Measurements from ENCODE around the gene TBC1D9.

GRCh38 chr4:140725556-140725955 is 30.6 kb downstream of the TBC1D9 start:
- TF ChIP-seq REST (tag by site-specific recombination; IDR thresholded peaks at IDR 0.05), result no peak
- no peak for TF ChIP-seq CTCF (tag by site-specific recombination; IDR thresholded peaks at IDR 0.05)
- no peak for TF ChIP-seq PBX3 (CRISPR knock-in tag; IDR thresholded peaks at IDR 0.05)
- TF ChIP-seq ZBTB11 (tag by site-specific recombination; conservative IDR thresholded peaks at IDR 0.05; ENCODE audit: low read depth), result no peak
- no peak for TF ChIP-seq OSR2 (tag by site-specific recombination; IDR thresholded peaks at IDR 0.05)
- TF ChIP-seq ZNF16 (tag by site-specific recombination; IDR thresholded peaks at IDR 0.05; ENCODE audit: low read depth), result no peak
- TF ChIP-seq ZNF473 (tag by site-specific recombination; IDR thresholded peaks at IDR 0.05), result no peak
- no peak for TF ChIP-seq PRDM6 (tag by site-specific recombination; IDR thresholded peaks at IDR 0.05)
- TF ChIP-seq ZNF292 (tag by site-specific recombination; IDR thresholded peaks at IDR 0.05; ENCODE audit: borderline replicate concordance, low read depth), result no peak
- TF ChIP-seq SALL2 (tag by site-specific recombination; IDR thresholded peaks at IDR 0.05; ENCODE audit: borderline replicate concordance), result no peak

All from HEK293 (cell line).